H9 (cell line): ENCODE measurements around the gene SNCB. TPM values are rescaled to one million over a fixed set of nuclear protein-coding genes. Genes with fewer than 3 reads are reported as not detected.

Source experiments
- DNase-seq: peaks from one replicate; pipeline ENCODE4 v3.0.0-alpha.2; 2017
- H2AFZ ChIP-seq: one replicate; pipeline ENCODE4 v1.6.1; 2013; ENCODE audit warnings: mild to moderate bottlenecking, low read length, control low read depth, moderate library complexity
- H2AK5ac ChIP-seq: 2 replicates; pipeline ENCODE4 v1.6.1; 2013; ENCODE audit warnings: low read length, control low read depth, mixed read lengths; ENCODE audit not compliant: insufficient read length
- H2BK120ac ChIP-seq: one replicate; pipeline ENCODE4 v1.6.1; 2013; ENCODE audit warnings: low read depth, mild to moderate bottlenecking, low read length, control low read depth, inconsistent platforms; ENCODE audit not compliant: poor library complexity, severe bottlenecking
- H2BK12ac ChIP-seq: 2 replicates; pipeline ENCODE4 v1.6.1; 2013; ENCODE audit warnings: low read length, control low read depth, mixed read lengths, low read depth; ENCODE audit not compliant: insufficient read length
- H2BK15ac ChIP-seq: 2 replicates; pipeline ENCODE4 v1.6.1; 2013; ENCODE audit warnings: low read depth, low read length, control low read depth
- H2BK20ac ChIP-seq: one replicate; pipeline ENCODE4 v1.6.1; 2013; ENCODE audit warnings: low read depth, mild to moderate bottlenecking, low read length, control low read depth, inconsistent platforms; ENCODE audit not compliant: poor library complexity, severe bottlenecking
- H2BK5ac ChIP-seq: 2 replicates; pipeline ENCODE4 v1.6.1; 2013; ENCODE audit warnings: low read length, control low read depth, mixed read lengths; ENCODE audit not compliant: insufficient read length
- H3K14ac ChIP-seq: 2 replicates; pipeline ENCODE4 v1.6.1; 2013; ENCODE audit warnings: low read length, control low read depth; ENCODE audit not compliant: insufficient read depth
- H3K18ac ChIP-seq: 2 replicates; pipeline ENCODE4 v1.6.1; 2013; ENCODE audit warnings: low read depth, mild to moderate bottlenecking, mixed read lengths, low read length, control low read depth; ENCODE audit not compliant: insufficient read length
- H3K23ac ChIP-seq: 2 replicates; pipeline ENCODE4 v1.6.1; 2013; ENCODE audit warnings: low read length, control low read depth, mixed read lengths, low read depth; ENCODE audit not compliant: insufficient read length
- H3K23me2 ChIP-seq: 2 replicates; pipeline ENCODE4 v1.6.1; 2013; ENCODE audit warnings: low read depth, mild to moderate bottlenecking, mixed read lengths, low read length, control low read depth; ENCODE audit not compliant: insufficient read length, poor library complexity, severe bottlenecking
- H3K27ac ChIP-seq: 2 replicates; pipeline ENCODE4 v1.5.1; 2013; ENCODE audit warnings: low read length, control low read depth, mixed read lengths, low read depth; ENCODE audit not compliant: insufficient read length
- H3K27me3 ChIP-seq: 2 replicates; pipeline ENCODE4 v1.6.1; 2013; ENCODE audit warnings: low read length, control low read depth, inconsistent platforms; ENCODE audit not compliant: insufficient read depth
- H3K4ac ChIP-seq: 2 replicates; pipeline ENCODE4 v1.6.1; 2013; ENCODE audit warnings: low read depth, mild to moderate bottlenecking, control low read depth, inconsistent platforms, low read length, moderate library complexity
- H3K4me1 ChIP-seq: 2 replicates; pipeline ENCODE4 v1.6.1; 2013; ENCODE audit warnings: low read length, control low read depth, inconsistent platforms; ENCODE audit not compliant: insufficient read depth
- H3K4me2 ChIP-seq: 2 replicates; pipeline ENCODE4 v1.6.1; 2013; ENCODE audit warnings: low read length, control low read depth, mixed read lengths; ENCODE audit not compliant: insufficient read length, insufficient read depth
- H3K56ac ChIP-seq: 2 replicates; pipeline ENCODE4 v1.6.1; 2013; ENCODE audit warnings: low read depth, mild to moderate bottlenecking, mixed read lengths, low read length, control low read depth; ENCODE audit not compliant: insufficient read length
- H3K79me1 ChIP-seq: 2 replicates; pipeline ENCODE4 v1.6.1; 2013; ENCODE audit warnings: low read depth, mild to moderate bottlenecking, moderate library complexity, low read length, control low read depth, inconsistent platforms; ENCODE audit not compliant: insufficient read depth, poor library complexity, severe bottlenecking
- H3K79me2 ChIP-seq: 2 replicates; pipeline ENCODE4 v1.6.1; 2013; ENCODE audit warnings: low read length, control low read depth, inconsistent platforms; ENCODE audit not compliant: insufficient read depth
- H3K9ac ChIP-seq: 2 replicates; pipeline ENCODE4 v1.6.1; 2013; ENCODE audit warnings: low read length, control low read depth, mixed read lengths; ENCODE audit not compliant: insufficient read length; ENCODE audit errors: extremely low read depth
- H3K9me3 ChIP-seq: one replicate; pipeline ENCODE4 v1.6.1; 2013; ENCODE audit warnings: low read depth, low read length, inconsistent platforms; ENCODE audit not compliant: control insufficient read depth
- H3T11ph ChIP-seq: one replicate; pipeline ENCODE4 v1.6.1; 2013; ENCODE audit warnings: mild to moderate bottlenecking, low read length, control low read depth, inconsistent platforms
- H4K20me1 ChIP-seq: one replicate; pipeline ENCODE4 v1.6.1; 2013; ENCODE audit not compliant: control insufficient read depth, insufficient read length, insufficient read depth
- H4K5ac ChIP-seq: 2 replicates; pipeline ENCODE4 v1.6.1; 2013; ENCODE audit warnings: low read depth, mild to moderate bottlenecking, mixed read lengths, low read length, control low read depth; ENCODE audit not compliant: insufficient read length
- H4K8ac ChIP-seq: replicated peaks from 2 replicates; pipeline ENCODE4 v1.6.1; 2013; ENCODE audit warnings: low read length, control low read depth, mixed read lengths, low read depth; ENCODE audit not compliant: insufficient read length
- H4K91ac ChIP-seq: 2 replicates; pipeline ENCODE4 v1.6.1; 2013; ENCODE audit warnings: low read depth, mild to moderate bottlenecking, moderate library complexity, mixed read lengths, low read length, control low read depth; ENCODE audit not compliant: insufficient read length
- H3K27ac Mint-ChIP-seq, 3 experiments: 2 replicates in 2 of 3; 3 replicates in 1 of 3; pipeline ENCODE4 v1.8.0; 2020 to 2021; ENCODE audit warnings: mixed read lengths in 3 of 3, mild to moderate bottlenecking in 1 of 3, moderate library complexity in 1 of 3
- H3K27me3 Mint-ChIP-seq: 2 replicates; pipeline ENCODE4 v1.8.0; 2021; ENCODE audit warnings: low read depth, mild to moderate bottlenecking, moderate library complexity, mixed read lengths
- H3K36me3 Mint-ChIP-seq, 3 experiments: 2 replicates in 2 of 3; 3 replicates in 1 of 3; pipeline ENCODE4 v1.8.0; 2020 to 2021; ENCODE audit warnings: low read depth in 3 of 3, mixed read lengths in 3 of 3; ENCODE audit not compliant: insufficient read depth in 1 of 3
- H3K4me1 Mint-ChIP-seq, 2 experiments: 2 replicates each; pipeline ENCODE4 v1.8.0; 2020; ENCODE audit warnings: mixed read lengths in 2 of 2
- H3K4me3 Mint-ChIP-seq, 2 experiments: 2 replicates in 1 of 2; 3 replicates in 1 of 2; pipeline ENCODE4 v1.8.0; 2020 to 2021; ENCODE audit warnings: mild to moderate bottlenecking in 2 of 2, mixed read lengths in 2 of 2, moderate library complexity in 1 of 2
- H3K9me3 Mint-ChIP-seq, 2 experiments: 2 replicates in 1 of 2; 3 replicates in 1 of 2; pipeline ENCODE4 v1.8.0; 2020; ENCODE audit warnings: mild to moderate bottlenecking in 2 of 2, mixed read lengths in 2 of 2, moderate library complexity in 1 of 2
- CTCF ChIP-seq: fragments of 200-600 bp; sonication (generic); conservative IDR thresholded peaks from 3 replicates; pipeline ENCODE4 v1.8.0; 2021; ENCODE audit warnings: antibody characterized with exemption, mild to moderate bottlenecking
- WGBS: extraction: QIAGEN DNeasy Blood & Tissue Kit; methylation state at CpG from one replicate; pipeline ENCODE4 v1.1.7; 2013; ENCODE audit warnings: missing lambda C conversion rate, low lambda C conversion rate, mixed read lengths; ENCODE audit not compliant: insufficient read length; ENCODE audit errors: extremely low coverage; 5-methylcytosine and 5-hydroxymethylcytosine counted together
- total RNA-seq: library from RNA; stranded (reverse); gene quantifications from 2 replicates; pipeline ENCODE4 v1.2.1, GENCODE V29; 2021

SNCB gene
- total RNA-seq, 1 experiment from 2014 or later: 3.5 TPM

GRCh38 chr5:176679365-176680225 is 49.3 kb upstream of the SNCB start:
- Histone ChIP-seq H4K91ac (no peak overlapping the region), H3K14ac (no peak overlapping the region; the same call in 1 of the 2 replicates), H3K27me3 (no peaks in the 10 kb centered on the region), H4K5ac (no peak overlapping the region), H3K4me1 (no peaks in the 10 kb centered on the region), H3K4me2 (no peak overlapping the region), H2AK5ac (no peak overlapping the region), H2BK15ac (no peak overlapping the region), H3K23ac (no peak overlapping the region), H3K9me3 (no peaks in the 10 kb centered on the region), H2BK120ac (no peak overlapping the region), H3K9ac (no peak overlapping the region), H3K18ac (no peak overlapping the region), H3K27ac (no peak overlapping the region), H3K56ac (no peak overlapping the region), H3K4ac (no peak overlapping the region), H3T11ph (no peak overlapping the region), H2BK12ac (no peak overlapping the region), H3K79me1 (no peaks in the 10 kb centered on the region), H3K79me2 (no peaks in the 10 kb centered on the region), H2BK20ac (no peak overlapping the region), H2AFZ (no peak overlapping the region), H4K8ac (no peak overlapping the region), H3K23me2 (no peaks in the 10 kb centered on the region), H4K20me1 (no peaks in the 10 kb centered on the region), H2BK5ac (no peak overlapping the region)
- no peak for TF ChIP-seq CTCF
- no peak overlapping the region for H3K4me3 Mint-ChIP-seq
- no CpG with 5 or more reads among the region's 31 CpGs for WGBS
- DNase-seq: no peak
- peaks cover 0 to 4% of the 10 kb centered on the region in 2 experiments; a peak in 1 of 5 replicates for H3K9me3 Mint-ChIP-seq
- peaks cover 0 to 4% (median 0%) of the 10 kb centered on the region in 3 experiments; a peak in 2 of 7 replicates for H3K36me3 Mint-ChIP-seq
- peaks cover 12% of the 10 kb centered on the region for H3K27me3 Mint-ChIP-seq
- no peak overlapping the region for H3K27ac Mint-ChIP-seq
- H3K4me1 Mint-ChIP-seq: peaks cover 10 to 22% of the 10 kb centered on the region in 2 experiments
